Dedifferentiated amniotic fluid mesenchymal stem cell (primary cell): ENCODE measurements around the gene FSTL4.

Experiments
- DNase-seq: peaks from one replicate; pipeline ENCODE4 v3.0.0-alpha.2; 2016; ENCODE audit errors: extremely low spot score

FSTL4 gene

GRCh38 chr5:133514456-133514855 lies 97.9 kb downstream of the FSTL4 start:
- DNase-seq, result no peak

- DNase-seq, result no peak
Measured at GRCh38 chr5:133512896-133513295, 99.4 kb downstream of the FSTL4 start.

- no peak for DNase-seq
Measured at GRCh38 chr5:133511653-133512235, 100.6 kb downstream of the FSTL4 start.

- DNase-seq, result no peak
Measured at GRCh38 chr5:133510634-133511262, 101.6 kb downstream of the FSTL4 start.

- DNase-seq, result no peak
Measured at GRCh38 chr5:133509742-133510079, 102.6 kb downstream of the FSTL4 start.

GRCh38 chr5:133508845-133509741 lies 103.2 kb downstream of the FSTL4 start:
- DNase-seq, result no peak

GRCh38 chr5:133508331-133508730 lies 104.0 kb downstream of the FSTL4 start:
- DNase-seq, result no peak

- no peak for DNase-seq
Measured at GRCh38 chr5:133506181-133506580, 106.2 kb downstream of the FSTL4 start.

GRCh38 chr5:133503511-133503910 lies 108.8 kb downstream of the FSTL4 start:
- DNase-seq, result no peak

- DNase-seq, result no peak
Measured at GRCh38 chr5:133499895-133500294, 112.4 kb downstream of the FSTL4 start.

GRCh38 chr5:133497608-133498348 lies 114.6 kb downstream of the FSTL4 start:
- no peak for DNase-seq

- no peak for DNase-seq
Measured at GRCh38 chr5:133496631-133497030, 115.7 kb downstream of the FSTL4 start.

- DNase-seq, result no peak
Measured at GRCh38 chr5:133494923-133495246, 117.5 kb downstream of the FSTL4 start.

GRCh38 chr5:133494232-133494922 lies 118.0 kb downstream of the FSTL4 start:
- DNase-seq, result no peak

GRCh38 chr5:133489632-133490031 lies 122.7 kb downstream of the FSTL4 start:
- DNase-seq, result no peak

- no peak for DNase-seq
Measured at GRCh38 chr5:133487093-133487492, 125.2 kb downstream of the FSTL4 start.

GRCh38 chr5:133485468-133485867 lies 126.9 kb downstream of the FSTL4 start:
- DNase-seq, result no peak

GRCh38 chr5:133483406-133484090 lies 128.8 kb downstream of the FSTL4 start:
- DNase-seq, result no peak

GRCh38 chr5:133482028-133482427 lies 130.3 kb downstream of the FSTL4 start:
- no peak for DNase-seq

GRCh38 chr5:133480866-133481265 lies 131.5 kb downstream of the FSTL4 start:
- no peak for DNase-seq

- DNase-seq, result no peak
Measured at GRCh38 chr5:133480366-133480765, 132.0 kb downstream of the FSTL4 start.
